Tibial nerve (tissue), 4 donors: ENCODE results near the gene RCC2.

Experiments used
- EP300 ChIP-seq, 2 donors: sonication (generic); formaldehyde crosslinking; IDR thresholded peaks; one replicate each; pipeline ENCODE4 v1.6.1; 2017; ENCODE audit warnings: antibody characterized with exemption in 2 of 2, mild to moderate bottlenecking in 1 of 2
- POLR2A ChIP-seq, 2 donors: fragments of 450-650 bp; IDR thresholded peaks; one replicate each; pipeline ENCODE4 v1.6.1; 2017; ENCODE audit warnings: antibody characterized with exemption in 2 of 2, mild to moderate bottlenecking in 2 of 2, moderate library complexity in 2 of 2
- TF ChIP-seq, protein P1 (sequence below), 5 experiments: fragments of 200-600 bp in 3 of 5; fragments of 450-650 bp in 2 of 5; sonication (generic) in 3 of 5; IDR thresholded peaks; one replicate each; pipeline ENCODE4 v1.5.1; 2016 to 2019; ENCODE audit warnings: antibody characterized with exemption in 5 of 5, mild to moderate bottlenecking in 3 of 5, moderate library complexity in 2 of 5

DNA sequence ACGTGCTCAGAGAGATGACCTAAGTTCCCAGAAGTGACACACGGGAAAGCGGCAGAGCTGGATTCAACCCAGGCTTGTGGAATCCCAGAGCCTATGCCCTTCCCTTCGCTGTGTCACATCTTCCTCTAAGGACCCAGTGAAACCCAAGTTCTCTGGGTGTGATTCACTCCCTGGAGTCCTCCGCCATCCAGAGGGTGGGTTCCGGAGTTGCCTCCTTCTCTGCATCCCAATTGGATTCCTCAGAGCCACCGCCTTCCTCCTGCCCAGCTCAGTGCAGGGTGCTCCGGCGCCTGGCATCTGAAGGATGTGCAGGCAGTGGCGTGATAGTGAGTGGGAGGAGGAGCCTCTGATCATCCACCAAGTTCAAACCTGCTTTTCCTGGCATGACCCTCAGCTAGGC is 20.7 kb upstream of the RCC2 start:
- TF ChIP-seq, protein P1, sequence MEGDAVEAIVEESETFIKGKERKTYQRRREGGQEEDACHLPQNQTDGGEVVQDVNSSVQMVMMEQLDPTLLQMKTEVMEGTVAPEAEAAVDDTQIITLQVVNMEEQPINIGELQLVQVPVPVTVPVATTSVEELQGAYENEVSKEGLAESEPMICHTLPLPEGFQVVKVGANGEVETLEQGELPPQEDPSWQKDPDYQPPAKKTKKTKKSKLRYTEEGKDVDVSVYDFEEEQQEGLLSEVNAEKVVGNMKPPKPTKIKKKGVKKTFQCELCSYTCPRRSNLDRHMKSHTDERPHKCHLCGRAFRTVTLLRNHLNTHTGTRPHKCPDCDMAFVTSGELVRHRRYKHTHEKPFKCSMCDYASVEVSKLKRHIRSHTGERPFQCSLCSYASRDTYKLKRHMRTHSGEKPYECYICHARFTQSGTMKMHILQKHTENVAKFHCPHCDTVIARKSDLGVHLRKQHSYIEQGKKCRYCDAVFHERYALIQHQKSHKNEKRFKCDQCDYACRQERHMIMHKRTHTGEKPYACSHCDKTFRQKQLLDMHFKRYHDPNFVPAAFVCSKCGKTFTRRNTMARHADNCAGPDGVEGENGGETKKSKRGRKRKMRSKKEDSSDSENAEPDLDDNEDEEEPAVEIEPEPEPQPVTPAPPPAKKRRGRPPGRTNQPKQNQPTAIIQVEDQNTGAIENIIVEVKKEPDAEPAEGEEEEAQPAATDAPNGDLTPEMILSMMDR (IDR thresholded peaks at IDR 0.05): no peak
- no peak for TF ChIP-seq POLR2A (IDR thresholded peaks at IDR 0.05)
- no peak for TF ChIP-seq EP300 (IDR thresholded peaks at IDR 0.05)
